Upper lobe of left lung (tissue), 4 donors: ENCODE data around the gene RAB37.

Experiments used
- POLR2A ChIP-seq, 4 donors: fragments of 450-650 bp; IDR thresholded peaks; one replicate each; pipeline ENCODE4 v1.5.1; 2016 to 2017; ENCODE audit warnings: antibody characterized with exemption in 4 of 4, mild to moderate bottlenecking in 2 of 4
- TF ChIP-seq, protein P1 (sequence below), 6 experiments: fragments of 450-650 bp in 4 of 6; fragments of 200-600 bp in 2 of 6; sonication (generic) in 2 of 6; IDR thresholded peaks; one replicate each; pipeline ENCODE4 v1.5.1; 2016 to 2019; ENCODE audit warnings: antibody characterized with exemption in 6 of 6

DNA sequence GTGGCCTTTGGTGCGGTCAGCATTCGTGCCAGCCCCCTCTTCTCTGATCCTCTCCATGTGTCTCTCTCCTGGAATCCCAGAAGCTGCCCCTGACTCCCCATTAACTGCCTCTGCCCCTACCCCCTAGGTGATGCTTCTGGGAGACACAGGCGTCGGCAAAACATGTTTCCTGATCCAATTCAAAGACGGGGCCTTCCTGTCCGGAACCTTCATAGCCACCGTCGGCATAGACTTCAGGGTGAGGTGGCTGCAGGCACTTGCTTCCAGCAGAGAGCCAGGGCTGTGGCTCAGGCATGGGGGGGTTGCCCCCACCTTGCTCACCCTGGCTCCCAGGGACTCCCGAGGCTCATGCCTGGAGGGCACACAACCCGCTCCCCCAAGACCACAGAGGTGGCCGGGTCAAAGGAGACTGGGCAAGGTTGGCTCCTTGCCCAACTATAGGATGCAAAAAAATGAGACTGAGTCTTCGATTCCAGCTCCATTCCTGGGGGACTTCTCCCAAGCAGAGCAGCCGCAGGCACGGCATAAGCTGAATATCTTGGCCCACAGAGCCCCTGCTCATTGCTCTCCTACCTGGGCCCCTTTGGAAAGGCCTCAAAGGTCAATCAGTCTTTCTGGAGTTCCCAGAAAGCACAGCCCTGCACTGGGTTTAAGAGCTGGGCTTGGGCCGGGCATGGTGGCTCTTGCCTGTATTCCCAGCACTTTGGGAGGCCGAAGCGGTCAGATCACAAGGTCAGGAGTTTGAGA is 3.8 kb downstream of the RAB37 start:
- TF ChIP-seq, protein P1, sequence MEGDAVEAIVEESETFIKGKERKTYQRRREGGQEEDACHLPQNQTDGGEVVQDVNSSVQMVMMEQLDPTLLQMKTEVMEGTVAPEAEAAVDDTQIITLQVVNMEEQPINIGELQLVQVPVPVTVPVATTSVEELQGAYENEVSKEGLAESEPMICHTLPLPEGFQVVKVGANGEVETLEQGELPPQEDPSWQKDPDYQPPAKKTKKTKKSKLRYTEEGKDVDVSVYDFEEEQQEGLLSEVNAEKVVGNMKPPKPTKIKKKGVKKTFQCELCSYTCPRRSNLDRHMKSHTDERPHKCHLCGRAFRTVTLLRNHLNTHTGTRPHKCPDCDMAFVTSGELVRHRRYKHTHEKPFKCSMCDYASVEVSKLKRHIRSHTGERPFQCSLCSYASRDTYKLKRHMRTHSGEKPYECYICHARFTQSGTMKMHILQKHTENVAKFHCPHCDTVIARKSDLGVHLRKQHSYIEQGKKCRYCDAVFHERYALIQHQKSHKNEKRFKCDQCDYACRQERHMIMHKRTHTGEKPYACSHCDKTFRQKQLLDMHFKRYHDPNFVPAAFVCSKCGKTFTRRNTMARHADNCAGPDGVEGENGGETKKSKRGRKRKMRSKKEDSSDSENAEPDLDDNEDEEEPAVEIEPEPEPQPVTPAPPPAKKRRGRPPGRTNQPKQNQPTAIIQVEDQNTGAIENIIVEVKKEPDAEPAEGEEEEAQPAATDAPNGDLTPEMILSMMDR (IDR thresholded peaks at IDR 0.05) = no peak
- no peak for TF ChIP-seq POLR2A (IDR thresholded peaks at IDR 0.05)
